NCI-H1105 treated with DMSO at 0.1 percent for 48 hours (cell line): ENCODE data around the gene WDR89.
"Not testable (repeated sequence)": the region's sequence is repeated elsewhere in the genome, so short reads cannot be mapped to it uniquely, and the experiment has no call there.

Experiments used
- DNase-seq: peaks from one replicate; lab custom pipeline; 2025; lab: John Stamatoyannopoulos, UW

Gene WDR89

GRCh38 chr14:63654346-63654745 is 12.7 kb upstream of the WDR89 start:
- no peak for DNase-seq

GRCh38 chr14:63652406-63652805 is 10.7 kb upstream of the WDR89 start:
- DNase-seq, result no peak

GRCh38 chr14:63650256-63650952 is 8.7 kb upstream of the WDR89 start:
- no peak for DNase-seq

- DNase-seq, result no peak
These were observed 6.2 kb upstream of the WDR89 start for GRCh38 chr14:63647696-63648410.

- no peak for DNase-seq
These were observed 3.1 kb upstream of the WDR89 start for GRCh38 chr14:63644741-63645140.

- no peak for DNase-seq
These were observed 1.1 kb upstream of the WDR89 start for GRCh38 chr14:63642656-63643382.

GRCh38 chr14:63642229-63642611 is 549 bp upstream of the WDR89 start:
- DNase-seq, result peak; percentile 95

- DNase-seq, result no peak
These were observed 3.2 kb downstream of the WDR89 start for GRCh38 chr14:63638493-63638892.

GRCh38 chr14:63636094-63636635 is 5.5 kb downstream of the WDR89 start:
- not testable (repeated sequence) for DNase-seq

- no peak for DNase-seq
These were observed 7.9 kb downstream of the WDR89 start for GRCh38 chr14:63633801-63634200.

GRCh38 chr14:63632932-63633514 is 8.6 kb downstream of the WDR89 start:
- peak; percentile 41 for DNase-seq

GRCh38 chr14:63624701-63625100 is 17.0 kb downstream of the WDR89 start:
- no peak for DNase-seq

GRCh38 chr14:63624203-63624602 is 17.5 kb downstream of the WDR89 start:
- no peak for DNase-seq

- DNase-seq, result not testable (repeated sequence)
These were observed 19.7 kb downstream of the WDR89 start for GRCh38 chr14:63621975-63622374.

- no peak for DNase-seq
These were observed 25.7 kb downstream of the WDR89 start for GRCh38 chr14:63616015-63616414.

GRCh38 chr14:63614679-63615363 is 26.9 kb downstream of the WDR89 start:
- DNase-seq, result no peak

- no peak for DNase-seq
These were observed 30.6 kb downstream of the WDR89 start for GRCh38 chr14:63611078-63611477.

- DNase-seq, result no peak
These were observed 36.6 kb downstream of the WDR89 start for GRCh38 chr14:63605041-63605532.

- DNase-seq, result no peak
These were observed 37.0 kb downstream of the WDR89 start for GRCh38 chr14:63604626-63605025.

GRCh38 chr14:63603749-63604277 is 37.9 kb downstream of the WDR89 start:
- DNase-seq, result no peak

- no peak for DNase-seq
These were observed 42.9 kb downstream of the WDR89 start for GRCh38 chr14:63598807-63599206.
